Measurements from ENCODE around the gene KRTAP10-8.
"Not testable (repeated sequence)": the region's sequence is repeated elsewhere in the genome, so short reads cannot be mapped to it uniquely, and the experiment has no call there.

KRTAP10-8 gene

DNA sequence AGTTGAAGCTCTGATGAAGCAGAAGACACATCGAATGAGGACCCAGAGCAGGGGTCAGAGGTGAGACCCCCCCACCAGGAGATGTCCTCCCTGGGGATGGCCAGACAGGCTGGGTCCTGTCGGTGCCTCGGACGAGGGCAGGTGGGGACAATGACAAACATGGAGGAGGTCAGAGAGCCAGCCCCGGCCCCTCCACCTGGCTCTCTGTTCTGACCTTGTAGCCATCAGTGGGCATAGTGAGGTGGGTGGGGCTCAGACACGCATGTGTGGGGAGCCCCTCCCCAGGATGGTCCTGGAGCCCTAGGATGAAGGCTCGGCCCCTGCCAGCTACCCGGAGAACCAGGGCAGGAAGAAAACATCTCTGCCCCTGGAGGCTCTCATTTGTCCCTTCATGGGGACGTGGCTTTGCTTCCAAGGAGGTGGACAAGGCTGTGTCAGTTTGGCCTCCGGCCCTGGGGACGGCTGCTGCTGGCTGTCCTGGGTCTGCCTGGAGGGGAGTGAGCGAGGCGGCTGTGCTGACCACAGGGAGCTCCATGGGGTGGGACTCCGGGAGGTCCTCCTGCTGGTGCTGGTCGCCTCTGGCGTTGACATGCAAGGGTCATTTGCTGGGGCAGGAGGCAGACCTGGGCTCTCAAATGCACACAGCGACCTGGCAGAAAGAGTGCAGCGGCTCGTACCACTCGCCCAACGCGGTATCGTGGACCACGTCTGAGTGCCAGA is 22.1 kb upstream of the KRTAP10-8 start:
- Mint-ChIP-seq H3K27ac (no peak overlapping the region), H3K36me3 (ENCODE audit: low read depth) (no peaks in the 10 kb centered on the region), H3K9me3 (no peaks in the 10 kb centered on the region), H3K4me3 (no peak overlapping the region), H3K4me1 (ENCODE audit: low read depth) (no peaks in the 10 kb centered on the region), H3K27me3 (ENCODE audit: low read depth) (peaks cover 27% of the 10 kb centered on the region)
- no peak for DNase-seq (ENCODE audit: low spot score)

DNA sequence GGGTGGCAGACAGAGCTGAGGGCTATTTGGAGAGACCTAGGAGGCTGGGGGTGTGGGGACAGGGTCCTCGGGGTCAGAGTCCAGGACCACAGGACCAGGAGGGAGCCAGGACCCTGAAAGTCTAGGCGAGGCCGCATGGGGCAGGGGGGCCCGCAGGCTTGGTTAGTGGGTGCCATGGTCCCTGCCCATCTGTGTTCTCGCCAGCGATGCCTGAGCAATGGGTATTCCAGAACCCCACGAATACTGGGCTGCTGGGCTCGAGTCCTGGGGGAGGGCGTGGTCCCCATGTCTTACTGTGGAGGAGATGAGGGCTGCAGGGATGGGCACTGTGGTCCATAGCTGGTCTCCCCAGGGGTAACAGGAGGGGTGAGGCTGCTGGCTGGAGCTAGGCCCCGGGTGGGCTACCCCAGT is 21.6 kb upstream of the KRTAP10-8 start:
- no peak for DNase-seq (ENCODE audit: low spot score)
- Mint-ChIP-seq H3K27me3 (ENCODE audit: low read depth) (peaks cover 24% of the 10 kb centered on the region), H3K4me1 (ENCODE audit: low read depth) (no peaks in the 10 kb centered on the region), H3K9me3 (no peaks in the 10 kb centered on the region), H3K27ac (no peak overlapping the region), H3K4me3 (no peak overlapping the region), H3K36me3 (ENCODE audit: low read depth) (no peaks in the 10 kb centered on the region)

DNA sequence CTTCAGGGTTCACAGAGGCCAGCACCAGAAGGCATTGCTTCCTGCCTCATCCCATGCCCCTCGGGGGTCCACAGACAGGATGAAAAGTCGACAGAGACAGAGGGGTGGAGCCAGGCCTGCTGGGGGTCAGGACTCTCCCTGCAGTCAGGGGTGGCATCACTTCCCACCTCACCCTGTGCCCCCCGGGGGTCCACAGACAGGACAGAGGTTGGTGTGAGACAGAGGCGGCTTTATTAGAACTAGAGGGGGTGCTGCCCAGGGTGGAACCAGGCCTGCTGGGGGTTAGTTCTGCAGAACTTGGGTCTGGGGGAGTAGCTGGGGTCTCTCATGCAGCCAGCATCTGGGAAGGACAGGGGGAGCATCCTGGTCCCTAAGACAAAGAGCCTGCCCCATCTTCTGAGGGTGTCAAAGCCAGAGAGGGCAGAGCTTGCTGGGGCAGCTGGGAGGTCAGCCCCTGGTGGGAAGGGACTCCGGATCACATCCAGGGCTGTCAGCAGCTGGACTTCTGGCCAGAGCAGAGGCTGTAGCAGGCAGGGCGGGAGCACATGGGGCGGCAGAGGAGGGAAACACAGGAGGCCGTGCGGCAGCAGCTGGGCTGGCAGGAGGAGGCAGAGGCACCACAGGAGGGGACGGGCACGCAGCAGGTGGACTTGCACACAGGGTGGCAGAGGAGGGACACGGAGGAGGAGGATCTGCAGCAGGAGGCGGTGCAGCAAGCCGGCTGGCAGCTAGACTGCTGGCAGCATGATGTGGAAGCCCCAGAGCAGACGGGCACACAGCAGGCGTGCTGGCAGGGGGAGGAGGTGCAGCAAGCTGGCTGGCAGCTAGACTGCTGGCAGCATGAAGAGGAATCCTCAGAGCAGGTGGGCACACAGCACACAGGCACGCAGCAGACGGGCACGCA is 20.7 kb upstream of the KRTAP10-8 start:
- not testable (repeated sequence) for H3K4me1 Mint-ChIP-seq (ENCODE audit: low read depth)

GRCh38 chr21:44591801-44592130 is 20.1 kb upstream of the KRTAP10-8 start:
- H3K27ac Mint-ChIP-seq; H3K4me1 Mint-ChIP-seq (ENCODE audit: low read depth); H3K9me3 Mint-ChIP-seq; H3K36me3 Mint-ChIP-seq (ENCODE audit: low read depth); DNase-seq (ENCODE audit: low spot score); H3K4me3 Mint-ChIP-seq: not testable (repeated sequence)
- H3K27me3 Mint-ChIP-seq (ENCODE audit: low read depth): peaks cover 13% of the 10 kb centered on the region

More for the DNA sequence above, 20.7 kb upstream of the KRTAP10-8 start:
- H3K4me3 Mint-ChIP-seq; DNase-seq (ENCODE audit: low spot score); H3K36me3 Mint-ChIP-seq (ENCODE audit: low read depth); H3K9me3 Mint-ChIP-seq; H3K27ac Mint-ChIP-seq: not testable (repeated sequence)
- peaks cover 18% of the 10 kb centered on the region for H3K27me3 Mint-ChIP-seq (ENCODE audit: low read depth)

DNA sequence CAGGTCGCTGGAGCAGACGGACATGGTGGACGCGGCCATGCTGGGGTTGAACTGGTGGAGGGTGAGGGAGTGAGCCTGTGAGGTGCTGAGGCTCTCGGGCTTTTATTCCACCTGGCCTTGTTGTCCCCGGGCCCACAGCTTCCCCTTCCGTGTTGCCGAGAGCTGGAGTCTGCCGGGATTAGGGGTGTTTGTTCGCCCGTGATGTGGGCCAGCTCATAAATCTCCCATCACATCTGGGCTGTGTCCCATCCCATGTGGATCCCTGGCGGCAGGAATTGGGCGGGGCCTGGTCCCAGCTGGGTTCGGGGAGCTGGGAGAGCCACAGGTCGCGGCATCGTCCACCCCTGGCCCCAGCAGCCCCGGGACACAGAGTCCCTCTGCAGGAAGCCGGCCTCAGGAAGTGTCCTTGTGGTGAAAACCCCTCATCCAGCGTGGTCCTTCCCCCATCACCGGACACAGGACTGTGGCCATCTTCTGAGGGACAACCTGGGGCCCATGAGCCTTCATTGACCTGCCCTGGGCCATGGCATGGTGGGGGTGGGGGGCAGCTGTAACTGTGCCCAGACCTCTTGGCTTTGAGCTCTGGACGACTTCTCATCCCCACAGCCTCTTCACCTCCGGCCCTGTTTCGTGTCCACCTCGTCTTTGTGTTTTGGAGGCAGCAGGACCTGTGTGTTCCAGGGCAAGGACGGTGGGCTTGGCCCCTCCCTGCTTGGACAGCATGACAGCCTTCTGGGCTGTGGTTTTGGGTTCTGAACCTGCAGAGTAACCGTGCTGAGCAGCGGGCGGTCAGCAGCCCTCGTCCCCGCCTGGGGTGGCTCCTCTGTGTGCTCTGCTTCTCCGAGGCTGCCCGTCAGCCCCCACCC is 19.2 kb upstream of the KRTAP10-8 start, which contains the start of gene KRTAP10-6:
KRTAP10-6 (minus strand) TSS at position 60 of the 866 bp plus-strand sequence; CDS start at position 39, 21 bp downstream.
- H3K4me3 Mint-ChIP-seq: no peak within 1 kb of the TSS
- H3K27ac Mint-ChIP-seq: no peak within 1 kb of the TSS
- peaks cover 5% of the 10 kb centered on the region for H3K27me3 Mint-ChIP-seq (ENCODE audit: low read depth)

GRCh38 chr21:44593598-44594405 is 18.1 kb upstream of the KRTAP10-8 start:
- H3K4me1 Mint-ChIP-seq (ENCODE audit: low read depth): no peaks in the 10 kb centered on the region
- H3K4me3 Mint-ChIP-seq: no peak overlapping the region
- H3K9me3 Mint-ChIP-seq: no peaks in the 10 kb centered on the region
- H3K36me3 Mint-ChIP-seq (ENCODE audit: low read depth): no peaks in the 10 kb centered on the region
- H3K27ac Mint-ChIP-seq: no peak overlapping the region
- no peak for DNase-seq (ENCODE audit: low spot score)
- peaks cover 2% of the 10 kb centered on the region for H3K27me3 Mint-ChIP-seq (ENCODE audit: low read depth)

More for the DNA sequence above, 19.2 kb upstream of the KRTAP10-8 start, which contains the start of gene KRTAP10-6:
- H3K9me3 Mint-ChIP-seq: no peaks in the 10 kb centered on the region
- DNase-seq (ENCODE audit: low spot score): no peak
- no peaks in the 10 kb centered on the region for H3K36me3 Mint-ChIP-seq (ENCODE audit: low read depth)
- H3K4me1 Mint-ChIP-seq (ENCODE audit: low read depth): no peaks in the 10 kb centered on the region

GRCh38 chr21:44594406-44594916 is 17.4 kb upstream of the KRTAP10-8 start:
- Mint-ChIP-seq H3K27ac (no peak overlapping the region), H3K4me1 (ENCODE audit: low read depth) (no peaks in the 10 kb centered on the region), H3K36me3 (ENCODE audit: low read depth) (no peaks in the 10 kb centered on the region), H3K9me3 (no peaks in the 10 kb centered on the region), H3K4me3 (no peak overlapping the region), H3K27me3 (ENCODE audit: low read depth) (peaks cover 2% of the 10 kb centered on the region)
- no peak for DNase-seq (ENCODE audit: low spot score)

DNA sequence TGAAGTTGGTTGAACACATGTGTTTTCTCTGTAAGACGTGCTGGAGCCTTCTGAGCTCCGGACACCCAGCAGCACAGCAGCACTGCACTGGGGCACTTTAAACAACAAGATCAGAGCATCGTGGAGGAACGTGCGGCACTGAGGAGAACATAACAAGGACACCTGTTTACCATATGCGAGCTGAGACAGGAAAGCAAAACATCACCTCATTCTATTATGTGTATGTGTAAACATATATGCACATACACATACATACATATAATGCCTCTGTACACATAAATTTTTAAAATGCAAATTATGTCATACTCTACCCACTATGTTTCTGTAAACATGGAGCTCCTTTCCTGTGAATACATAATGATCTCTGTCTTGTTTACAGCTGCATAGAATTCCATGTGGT is 16.4 kb upstream of the KRTAP10-8 start:
- H3K9me3 Mint-ChIP-seq: no peaks in the 10 kb centered on the region
- no peaks in the 10 kb centered on the region for H3K36me3 Mint-ChIP-seq (ENCODE audit: low read depth)
- peaks cover 2% of the 10 kb centered on the region for H3K27me3 Mint-ChIP-seq (ENCODE audit: low read depth)
- H3K4me3 Mint-ChIP-seq: no peak overlapping the region
- H3K4me1 Mint-ChIP-seq (ENCODE audit: low read depth): no peaks in the 10 kb centered on the region
- DNase-seq (ENCODE audit: low spot score): no peak
- no peak overlapping the region for H3K27ac Mint-ChIP-seq

DNA sequence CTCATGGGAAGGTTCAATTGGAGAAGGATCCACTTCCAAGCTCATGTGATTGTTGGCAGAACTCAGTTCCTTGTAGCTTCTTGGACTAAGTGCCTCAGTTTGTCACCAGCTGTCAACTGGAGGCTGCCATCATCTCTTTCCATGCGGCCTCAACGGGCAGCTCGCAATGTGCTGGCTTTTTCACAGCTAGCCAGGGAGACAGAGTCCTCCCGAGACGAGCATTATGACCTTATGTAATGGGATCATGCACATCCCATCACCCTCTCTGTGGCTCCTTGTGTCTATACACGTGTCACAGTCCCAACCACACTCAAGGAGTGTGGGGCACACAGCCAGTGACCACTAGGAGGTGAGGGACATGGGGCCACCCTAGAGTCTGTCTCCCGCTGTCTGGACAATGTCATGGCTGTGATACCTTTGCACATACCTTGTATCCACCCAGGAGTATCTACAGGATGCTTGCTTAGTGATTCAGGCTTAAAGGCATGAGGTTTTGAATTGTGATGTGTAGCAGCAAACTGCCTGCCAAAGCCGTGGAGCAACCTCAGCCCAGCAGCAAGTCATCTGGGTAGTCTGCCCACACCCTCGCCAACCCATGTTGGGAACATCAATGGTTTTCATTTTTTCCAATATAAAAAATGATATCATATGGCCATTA is 15.7 kb upstream of the KRTAP10-8 start:
- Mint-ChIP-seq H3K4me1 (ENCODE audit: low read depth) (no peaks in the 10 kb centered on the region), H3K27me3 (ENCODE audit: low read depth) (peaks cover 2% of the 10 kb centered on the region), H3K4me3 (no peak overlapping the region), H3K36me3 (ENCODE audit: low read depth) (no peaks in the 10 kb centered on the region), H3K9me3 (no peaks in the 10 kb centered on the region), H3K27ac (no peak overlapping the region)
- no peak for DNase-seq (ENCODE audit: low spot score)

DNA sequence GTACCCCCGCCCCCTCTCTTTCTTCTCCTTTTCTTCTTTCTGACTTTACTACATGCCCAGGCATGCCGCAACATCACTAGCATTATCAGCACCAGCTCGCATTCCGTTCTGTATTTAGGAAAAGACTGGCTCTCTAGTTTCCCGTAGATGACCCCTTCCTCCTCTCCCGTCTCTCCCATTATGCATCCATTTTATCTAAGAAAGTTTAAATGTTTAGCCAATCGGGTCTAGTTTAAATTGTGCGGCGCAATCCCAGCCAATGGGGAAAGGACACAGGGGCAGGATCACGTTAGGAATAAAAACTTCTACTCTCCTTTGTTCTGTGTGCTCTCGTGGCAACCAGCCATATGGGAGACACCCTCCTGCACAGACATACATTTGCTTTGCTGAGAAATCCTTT is 13.8 kb upstream of the KRTAP10-8 start:
- H3K9me3 Mint-ChIP-seq: no peaks in the 10 kb centered on the region
- no peaks in the 10 kb centered on the region for H3K4me1 Mint-ChIP-seq (ENCODE audit: low read depth)
- H3K36me3 Mint-ChIP-seq (ENCODE audit: low read depth): no peaks in the 10 kb centered on the region
- H3K27me3 Mint-ChIP-seq (ENCODE audit: low read depth): peaks cover 2% of the 10 kb centered on the region
- H3K27ac Mint-ChIP-seq: no peak overlapping the region
- H3K4me3 Mint-ChIP-seq: no peak overlapping the region
- DNase-seq (ENCODE audit: low spot score): no peak

- Mint-ChIP-seq H3K9me3 (no peaks in the 10 kb centered on the region), H3K4me3 (no peak overlapping the region), H3K4me1 (ENCODE audit: low read depth) (no peaks in the 10 kb centered on the region), H3K27ac (no peak overlapping the region), H3K36me3 (ENCODE audit: low read depth) (no peaks in the 10 kb centered on the region), H3K27me3 (ENCODE audit: low read depth) (peaks cover 3% of the 10 kb centered on the region)
- DNase-seq (ENCODE audit: low spot score): no peak
These were observed 12.4 kb upstream of the KRTAP10-8 start for GRCh38 chr21:44599264-44600029.

Data from T-helper 2 cell treated with Interferon-gamma antibody and Interleukin-4, amounts not matched to agents 5 μg/mL and 100 μg/mL, for 36 hours (primary cell).